VCaP (cell line): ENCODE measurements around the gene MVB12A.
A peak's percentile ranks its signal among the peaks of the same experiment; 100 is the strongest.

Experiments
- H3K27ac ChIP-seq: fragments of 450-650 bp; 2 replicates; pipeline ENCODE4 v1.5.1; 2017
- TF ChIP-seq, protein P1 (sequence below): fragments of 450-650 bp; conservative IDR thresholded peaks from 2 replicates; pipeline ENCODE4 v1.5.1; 2017; ENCODE audit warnings: mild to moderate bottlenecking, moderate library complexity

MVB12A gene

DNA sequence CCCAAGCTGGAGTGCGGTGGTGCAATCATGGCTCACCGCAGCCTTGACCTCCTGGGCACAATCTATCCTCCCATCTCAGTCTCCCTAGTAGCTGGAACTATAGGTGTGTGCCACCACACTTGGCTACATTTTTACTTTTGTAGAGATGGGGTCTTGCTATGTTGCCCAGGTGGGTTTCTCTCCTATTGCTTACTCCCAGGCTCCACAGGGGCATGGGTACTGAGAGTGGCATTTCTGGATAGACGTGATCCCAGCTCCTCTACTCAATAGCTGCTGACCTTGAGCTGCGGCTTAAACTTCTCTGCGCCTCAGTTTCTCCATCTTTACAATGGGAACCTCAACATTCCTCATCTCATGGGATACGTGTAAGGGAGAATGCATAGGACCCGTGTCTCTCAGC is 11.6 kb downstream of the MVB12A start:
- H3K27ac ChIP-seq = no peak overlapping the region
- TF ChIP-seq, protein P1, sequence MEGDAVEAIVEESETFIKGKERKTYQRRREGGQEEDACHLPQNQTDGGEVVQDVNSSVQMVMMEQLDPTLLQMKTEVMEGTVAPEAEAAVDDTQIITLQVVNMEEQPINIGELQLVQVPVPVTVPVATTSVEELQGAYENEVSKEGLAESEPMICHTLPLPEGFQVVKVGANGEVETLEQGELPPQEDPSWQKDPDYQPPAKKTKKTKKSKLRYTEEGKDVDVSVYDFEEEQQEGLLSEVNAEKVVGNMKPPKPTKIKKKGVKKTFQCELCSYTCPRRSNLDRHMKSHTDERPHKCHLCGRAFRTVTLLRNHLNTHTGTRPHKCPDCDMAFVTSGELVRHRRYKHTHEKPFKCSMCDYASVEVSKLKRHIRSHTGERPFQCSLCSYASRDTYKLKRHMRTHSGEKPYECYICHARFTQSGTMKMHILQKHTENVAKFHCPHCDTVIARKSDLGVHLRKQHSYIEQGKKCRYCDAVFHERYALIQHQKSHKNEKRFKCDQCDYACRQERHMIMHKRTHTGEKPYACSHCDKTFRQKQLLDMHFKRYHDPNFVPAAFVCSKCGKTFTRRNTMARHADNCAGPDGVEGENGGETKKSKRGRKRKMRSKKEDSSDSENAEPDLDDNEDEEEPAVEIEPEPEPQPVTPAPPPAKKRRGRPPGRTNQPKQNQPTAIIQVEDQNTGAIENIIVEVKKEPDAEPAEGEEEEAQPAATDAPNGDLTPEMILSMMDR = no peak

GRCh38 chr19:17435218-17435617 is 15.4 kb downstream of the MVB12A start:
- TF ChIP-seq, protein P1 = no peak
- no peak overlapping the region for H3K27ac ChIP-seq

DNA sequence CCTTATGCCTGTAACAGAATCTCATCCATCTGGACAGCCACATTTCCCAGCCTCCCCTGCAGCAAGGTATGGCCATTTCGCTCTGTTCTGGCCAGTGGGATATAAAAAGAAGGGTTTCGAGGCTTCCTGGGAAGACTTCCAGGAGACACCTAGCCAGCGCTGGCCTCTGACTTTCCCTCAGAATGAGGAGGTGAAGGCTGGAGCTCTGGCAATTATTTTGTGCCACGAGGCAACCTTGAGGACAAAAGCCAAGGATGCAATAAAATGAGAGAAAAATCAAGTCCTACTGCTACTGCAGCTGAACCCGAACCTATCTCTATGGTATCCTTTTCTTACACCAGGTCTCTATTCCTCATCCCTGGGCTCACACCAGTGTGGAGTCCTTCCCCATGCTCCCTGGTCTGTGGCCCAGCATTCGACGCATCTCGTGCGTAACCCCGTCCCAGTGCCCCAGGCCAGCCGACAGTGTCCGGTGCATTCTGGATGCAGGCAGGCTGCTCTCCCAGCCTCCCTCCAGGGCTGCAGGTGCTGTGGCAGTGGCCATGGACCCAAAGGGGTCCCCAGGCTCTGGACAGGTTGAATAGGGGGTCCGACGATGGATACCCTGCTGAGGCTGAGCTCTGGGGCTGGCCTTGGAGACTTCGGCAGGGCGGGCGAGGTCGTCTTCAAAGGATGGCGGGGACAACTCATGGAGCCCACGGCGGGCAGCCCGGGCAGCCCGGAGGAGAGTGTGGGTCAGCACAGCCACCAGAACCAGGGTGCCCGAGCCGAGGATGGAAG is 16.4 kb downstream of the MVB12A start:
- H3K27ac ChIP-seq = no peak overlapping the region
- TF ChIP-seq, protein P1 = no peak

DNA sequence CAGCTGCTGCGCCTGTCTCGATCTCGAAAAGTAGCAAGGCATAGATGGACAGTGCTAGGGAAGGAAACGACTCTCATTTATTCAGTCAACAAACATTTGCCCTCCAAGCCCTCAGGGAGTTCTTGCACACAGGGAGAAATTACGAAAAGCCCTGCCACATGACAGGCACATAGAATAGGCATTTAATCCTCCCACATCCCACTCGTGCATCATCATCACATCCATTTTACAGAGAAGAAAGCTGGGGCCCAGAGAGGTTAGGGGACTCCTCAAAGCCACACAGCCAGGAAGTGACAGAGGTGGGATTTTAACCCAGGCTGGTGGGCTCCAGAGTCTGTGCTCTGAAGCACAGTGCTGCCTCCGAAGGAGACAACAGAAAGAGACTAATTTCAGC is 17.0 kb downstream of the MVB12A start:
- H3K27ac ChIP-seq = no peak overlapping the region
- TF ChIP-seq, protein P1 = no peak

- TF ChIP-seq, protein P1 = peak; percentile 54
- H3K27ac ChIP-seq = no peak overlapping the region
These were observed 21.6 kb downstream of the MVB12A start for GRCh38 chr19:17441241-17442021.

GRCh38 chr19:17445526-17446165 is 25.8 kb downstream of the MVB12A start:
- TF ChIP-seq, protein P1 = no peak
- H3K27ac ChIP-seq = no peak overlapping the region

GRCh38 chr19:17447704-17448130 is 27.9 kb downstream of the MVB12A start:
- TF ChIP-seq, protein P1 = no peak

More at GRCh38 chr19:17447704-17448130, 27.9 kb downstream of the MVB12A start:
- H3K27ac ChIP-seq = no peak overlapping the region
